Measurements from ENCODE around the gene MACF1. TPM values are rescaled to one million over a fixed set of nuclear protein-coding genes. Genes with fewer than 3 reads are reported as not detected.

Gene MACF1
- total RNA-seq, 1 experiment from 2014 or later = 190 TPM

GRCh38 chr1:39331647-39332046 lies 127.2 kb downstream of the MACF1 start:
- H4K20me1 ChIP-seq (ENCODE audit: control insufficient read depth, insufficient read depth, insufficient read length) = no peaks in the 10 kb centered on the region
- H2BK120ac ChIP-seq (ENCODE audit: low read depth, low read length, poor library complexity, severe bottlenecking) = no peak overlapping the region
- no peak overlapping the region for H3T11ph ChIP-seq (ENCODE audit: low read length)
- H2BK20ac ChIP-seq (ENCODE audit: low read depth, low read length, poor library complexity, severe bottlenecking) = no peak overlapping the region
- H3K4ac ChIP-seq (ENCODE audit: low read depth, low read length) = no peak overlapping the region
- no peaks in the 10 kb centered on the region for H3K4me1 ChIP-seq (ENCODE audit: insufficient read depth, low read length)
- no peaks in the 10 kb centered on the region for H3K9me3 ChIP-seq (ENCODE audit: control insufficient read depth, low read depth, low read length)
- no peak overlapping the region for H2AK5ac ChIP-seq (ENCODE audit: insufficient read length, low read length)
- H3K9ac ChIP-seq (ENCODE audit: extremely low read depth, insufficient read length, low read length) = no peak overlapping the region
- no peak overlapping the region for H2BK12ac ChIP-seq (ENCODE audit: insufficient read length, low read depth, low read length)
- H3K79me2 ChIP-seq (ENCODE audit: insufficient read depth, low read length) = no peaks in the 10 kb centered on the region
- H3K23me2 ChIP-seq (ENCODE audit: insufficient read length, low read depth, low read length, poor library complexity, severe bottlenecking) = no peaks in the 10 kb centered on the region
- H3K4me2 ChIP-seq (ENCODE audit: insufficient read depth, insufficient read length, low read length) = no peak overlapping the region
- H3K79me1 ChIP-seq (ENCODE audit: insufficient read depth, low read depth, low read length, poor library complexity, severe bottlenecking) = no peaks in the 10 kb centered on the region
- H2BK5ac ChIP-seq (ENCODE audit: insufficient read length, low read length) = no peak overlapping the region
- H3K27ac ChIP-seq (ENCODE audit: insufficient read length, low read depth, low read length) = no peak overlapping the region
- H3K56ac ChIP-seq (ENCODE audit: insufficient read length, low read depth, low read length) = no peak overlapping the region
- no peak overlapping the region for H3K4me3 Mint-ChIP-seq
- no peak overlapping the region for H4K5ac ChIP-seq (ENCODE audit: insufficient read length, low read depth, low read length)
- H4K91ac ChIP-seq (ENCODE audit: insufficient read length, low read depth, low read length) = no peak overlapping the region
- no peak overlapping the region for H4K8ac ChIP-seq (replicated peaks; ENCODE audit: insufficient read length, low read depth, low read length)
- no peaks in the 10 kb centered on the region for H3K27me3 ChIP-seq (ENCODE audit: insufficient read depth, low read length)
- H3K18ac ChIP-seq (ENCODE audit: insufficient read length, low read depth, low read length) = no peak overlapping the region
- no peak for TF ChIP-seq CTCF (conservative IDR thresholded peaks at IDR 0.05)
- H3K27me3 Mint-ChIP-seq (ENCODE audit: low read depth) = no peaks in the 10 kb centered on the region
- no peak overlapping the region for H2BK15ac ChIP-seq (ENCODE audit: low read depth, low read length)
- DNase-seq = no peak
- peaks cover 9 to 70% (median 53%) of the 10 kb centered on the region in 3 experiments; a peak in 6 of 7 replicates for H3K36me3 Mint-ChIP-seq (ENCODE audit: insufficient read depth in 1 of 3, low read depth in 3 of 3)
- peak overlapping the region in 1 of 3 experiments; percentile 4; a peak in 1 of 7 replicates for H3K27ac Mint-ChIP-seq
- H3K4me1 Mint-ChIP-seq = no peaks in the 10 kb centered on the region
- no peak overlapping the region for H3K14ac ChIP-seq (ENCODE audit: insufficient read depth, low read length)
- no peak overlapping the region for H2AFZ ChIP-seq (ENCODE audit: low read length)
- no CpG with 5 or more reads among the region's 5 CpGs for WGBS (ENCODE audit: extremely low coverage, insufficient read length, low lambda C conversion rate)
- no peaks in the 10 kb centered on the region for H3K9me3 Mint-ChIP-seq
- no peak overlapping the region for H3K23ac ChIP-seq (ENCODE audit: insufficient read length, low read depth, low read length)
